Activated CD4-positive, alpha-beta T cell treated with anti-CD3 and anti-CD28 coated beads, Interleukin-2, amount 50 U/mL, for 1 hour (primary cell): ENCODE results near the gene TTC39C.

Experiments
- DNase-seq: peaks from one replicate; pipeline ENCODE4 v3.0.0-alpha.2; 2020

The TTC39C gene

GRCh38 chr18:23992089-23992940, 22.2 kb upstream of the TTC39C start:
- DNase-seq: peak; percentile 50

- no peak for DNase-seq
These were observed 21.6 kb upstream of the TTC39C start for GRCh38 chr18:23992941-23993280.

- peak; percentile 36 for DNase-seq
These were observed 20.1 kb upstream of the TTC39C start for GRCh38 chr18:23994361-23994902.

DNA sequence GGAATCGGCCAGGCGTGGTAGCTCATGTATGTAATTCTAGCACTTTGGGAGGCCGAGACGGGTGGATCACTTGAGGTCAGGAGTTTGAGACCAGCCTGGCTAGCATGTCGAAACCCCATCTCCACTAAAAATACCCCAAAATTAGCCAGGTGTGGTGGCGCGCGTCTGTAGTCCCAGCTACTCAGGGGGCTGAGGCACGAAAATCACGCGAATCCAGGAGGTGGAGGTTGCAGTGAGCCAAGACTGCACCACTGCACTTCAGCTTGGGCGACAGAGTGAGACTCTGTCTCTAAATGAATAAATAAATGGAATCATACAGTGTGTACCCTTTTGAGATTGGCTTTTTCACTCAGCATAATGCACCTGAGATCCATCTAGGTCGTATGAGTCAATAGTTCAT, 19.4 kb upstream of the TTC39C start:
- no peak for DNase-seq

- DNase-seq: no peak
These were observed 16.5 kb upstream of the TTC39C start for GRCh38 chr18:23998018-23998417.

GRCh38 chr18:23998820-23999219, 15.7 kb upstream of the TTC39C start:
- no peak for DNase-seq

DNA sequence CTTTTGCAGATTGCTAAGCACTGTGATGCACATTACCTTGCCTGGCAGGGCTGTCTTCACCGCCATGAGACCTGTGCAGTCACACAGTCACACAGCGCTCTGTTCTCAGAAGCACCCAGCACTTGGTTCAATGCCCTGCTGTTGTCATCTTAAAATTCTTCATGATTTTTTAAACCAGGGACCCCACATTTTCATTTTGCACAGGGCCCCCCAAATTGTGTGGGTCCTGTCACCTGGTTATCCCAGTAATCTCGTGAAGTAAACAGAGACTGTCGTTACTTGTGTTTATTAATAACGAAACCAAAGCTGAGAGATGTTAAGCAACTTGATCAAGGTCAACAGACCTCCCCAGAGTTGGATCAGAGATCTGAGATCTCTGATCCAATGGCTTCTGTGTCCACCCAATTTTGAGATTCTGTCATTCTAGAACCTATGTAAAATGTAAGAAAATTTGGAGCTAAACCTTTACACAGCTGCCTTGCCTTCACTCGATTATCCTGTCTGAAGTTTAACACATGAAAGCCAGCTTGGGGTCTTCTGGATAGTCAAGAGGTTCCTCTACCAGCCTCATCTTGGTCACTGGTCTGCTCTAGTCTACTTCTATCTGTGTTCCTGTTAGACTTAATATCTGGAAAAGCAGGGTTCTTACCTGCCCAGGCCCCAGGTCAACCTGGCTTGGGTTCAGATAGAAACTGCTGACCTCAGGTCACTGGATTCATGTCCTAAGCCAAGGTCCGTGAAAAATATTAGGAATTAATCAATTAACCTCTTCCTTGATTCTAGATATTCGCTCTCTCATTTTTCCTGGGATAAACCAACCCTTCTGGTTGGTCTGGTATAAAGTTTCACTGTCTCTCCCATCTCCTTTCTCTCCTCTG, 13.7 kb upstream of the TTC39C start:
- DNase-seq: no peak

DNA sequence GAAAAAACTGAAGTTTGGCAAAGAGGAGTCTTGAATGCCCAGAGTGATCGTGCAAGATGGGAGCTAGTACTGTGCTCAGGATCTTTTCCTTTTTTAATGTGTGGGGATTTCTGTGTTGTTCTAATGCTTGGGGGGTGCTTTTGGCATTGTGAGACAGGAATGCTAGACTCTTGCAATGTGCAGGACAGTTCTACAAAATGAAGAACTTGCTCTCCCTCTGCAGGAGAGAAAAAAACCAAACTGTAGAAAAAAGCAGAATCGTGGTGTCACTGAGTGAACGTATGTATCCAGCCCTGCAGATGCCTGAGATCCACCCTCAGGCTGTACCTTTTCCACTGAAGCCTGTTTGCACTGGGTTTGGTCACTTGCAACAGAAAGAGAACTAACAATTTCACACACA, 12.1 kb upstream of the TTC39C start:
- no peak for DNase-seq

DNA sequence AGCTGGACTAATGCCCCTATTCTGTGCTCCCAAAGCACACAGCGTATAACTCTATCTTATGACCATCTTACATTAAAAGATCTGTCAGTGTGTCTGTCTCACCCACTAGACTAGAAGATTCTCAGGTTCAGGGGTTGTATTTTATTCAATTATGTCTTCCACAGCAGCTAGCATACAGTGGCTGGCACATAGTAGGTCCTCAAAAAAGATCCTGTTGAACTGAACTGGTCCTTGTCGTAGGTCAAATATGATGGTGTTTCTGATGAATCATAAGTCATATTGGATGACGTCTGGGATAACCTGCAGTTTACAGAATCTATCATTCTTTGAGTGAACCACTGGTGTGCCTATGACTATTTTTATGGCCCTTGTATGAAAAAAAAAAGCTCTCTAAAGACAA, 11.3 kb upstream of the TTC39C start:
- no peak for DNase-seq

- no peak for DNase-seq
These were observed 10.5 kb upstream of the TTC39C start for GRCh38 chr18:24003903-24004640.

DNA sequence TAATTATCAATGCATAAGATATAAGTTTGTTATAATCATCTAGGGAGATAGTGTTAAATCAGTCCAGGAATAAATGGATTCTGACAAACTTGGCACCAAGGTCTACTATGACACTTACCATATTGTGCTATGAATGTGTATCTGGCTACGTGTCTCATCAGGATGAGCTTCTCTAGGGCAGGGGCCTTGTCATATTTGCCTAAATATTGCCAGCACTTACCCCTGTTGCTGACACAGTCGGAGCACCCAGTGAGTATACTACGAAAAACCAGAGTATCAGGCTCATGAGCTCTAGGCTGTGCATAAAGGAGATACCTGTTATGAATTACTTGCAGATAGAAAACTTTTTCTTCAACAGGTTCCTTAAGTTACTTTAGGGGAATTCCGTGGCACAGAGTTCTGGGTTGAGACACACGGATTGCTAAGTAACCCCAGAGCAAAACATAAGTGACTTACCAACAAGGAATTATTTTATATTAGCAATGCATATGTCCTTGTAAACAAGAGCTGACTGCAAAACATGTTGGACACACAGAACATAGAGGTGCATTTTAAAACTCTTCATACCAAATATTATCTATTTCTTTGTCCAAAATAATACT, 7.7 kb upstream of the TTC39C start:
- no peak for DNase-seq

DNA sequence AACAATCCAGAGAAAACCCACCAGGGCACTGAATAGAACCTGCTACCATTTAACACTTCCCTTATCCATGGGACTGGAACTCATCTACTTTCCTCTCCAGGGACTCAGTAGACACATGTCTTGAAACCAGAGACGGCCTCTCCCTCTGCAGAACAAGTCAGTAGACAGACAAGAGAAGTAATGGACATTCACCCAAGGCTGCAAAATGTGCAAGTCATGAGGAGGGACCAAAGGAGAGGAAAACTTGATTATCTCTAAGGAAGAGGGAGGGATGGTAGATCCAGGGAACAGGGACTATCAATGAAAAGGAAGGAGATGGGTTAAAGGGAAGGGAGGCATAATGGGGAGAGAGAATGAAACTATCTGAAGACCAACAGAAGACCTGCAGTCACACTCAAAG, 5.3 kb upstream of the TTC39C start:
- no peak for DNase-seq

- DNase-seq: peak; percentile 31
These were observed 4.8 kb upstream of the TTC39C start for GRCh38 chr18:24009651-24010333.

DNA sequence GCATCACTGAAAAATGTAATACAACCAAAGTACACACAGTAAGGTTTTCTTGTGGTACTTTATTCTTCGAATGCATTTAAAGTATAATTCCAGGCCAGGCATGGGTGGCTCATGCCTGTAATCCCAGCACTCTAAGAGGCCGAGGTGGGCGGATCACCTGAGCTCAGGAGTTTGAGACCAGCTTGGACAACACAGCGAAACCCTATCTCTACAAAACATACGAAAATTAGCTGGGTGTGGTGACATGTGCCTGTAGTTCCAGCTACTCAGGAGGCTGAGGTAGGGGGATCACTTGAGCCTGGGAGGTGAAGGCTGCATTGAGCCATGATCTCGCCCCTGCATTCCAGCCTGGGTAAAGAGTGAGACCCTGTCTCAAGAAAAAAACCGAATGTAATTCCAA, 3.9 kb upstream of the TTC39C start:
- DNase-seq: no peak

- DNase-seq: no peak
These were observed 3.2 kb upstream of the TTC39C start for GRCh38 chr18:24011123-24011917.

DNA sequence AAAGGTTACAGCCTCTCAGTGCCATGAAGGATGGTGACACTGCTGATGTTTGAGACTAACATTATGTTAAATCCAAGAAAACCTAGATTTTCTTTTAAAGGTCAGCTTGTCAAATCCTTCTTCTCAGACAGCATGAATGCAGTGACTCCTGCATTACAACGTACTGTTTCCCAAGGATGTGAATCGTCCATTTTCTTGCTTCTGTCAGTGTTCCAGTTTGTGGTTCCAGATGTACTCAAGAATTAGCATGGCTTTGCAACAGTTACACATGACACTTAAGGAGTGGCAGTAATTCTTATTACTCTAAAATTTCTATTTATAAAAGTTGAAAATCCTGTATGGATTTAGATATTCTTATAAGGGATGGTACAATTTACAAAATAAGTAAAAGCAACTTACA, 1.5 kb upstream of the TTC39C start:
- no peak for DNase-seq

DNA sequence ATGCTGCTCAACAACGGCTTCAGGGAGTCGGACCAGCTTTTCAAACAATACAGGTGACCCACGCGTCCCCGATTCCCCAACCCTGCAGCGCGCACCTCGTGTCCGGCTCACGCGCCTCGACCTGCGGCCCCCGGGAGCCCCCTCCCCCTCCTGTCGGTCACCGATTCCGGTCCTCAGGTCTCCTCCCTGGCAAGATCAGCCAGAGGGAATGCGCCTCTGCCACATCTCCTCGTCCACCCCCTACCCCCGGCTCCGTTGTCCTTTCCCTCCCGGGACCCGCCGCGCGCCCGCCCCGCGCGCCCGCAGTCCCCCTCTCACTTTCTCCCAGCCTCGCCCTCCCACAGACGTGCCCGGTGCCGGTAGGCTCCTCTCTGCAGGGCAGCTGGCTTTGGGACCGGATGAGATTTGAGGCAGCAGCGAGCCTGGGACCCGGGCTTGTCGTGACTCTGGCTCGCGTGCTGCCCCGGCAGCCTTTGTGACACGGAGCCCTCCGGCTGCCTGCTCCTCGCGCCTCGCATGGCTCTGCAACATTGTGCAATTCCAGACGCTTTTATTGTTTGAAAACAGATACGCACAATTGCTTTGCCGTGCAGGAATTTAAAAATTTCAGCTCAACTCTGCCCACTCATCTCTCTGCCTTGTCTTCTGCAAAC, 558 bp downstream of the TTC39C start:
- peak; percentile 44 for DNase-seq

DNA sequence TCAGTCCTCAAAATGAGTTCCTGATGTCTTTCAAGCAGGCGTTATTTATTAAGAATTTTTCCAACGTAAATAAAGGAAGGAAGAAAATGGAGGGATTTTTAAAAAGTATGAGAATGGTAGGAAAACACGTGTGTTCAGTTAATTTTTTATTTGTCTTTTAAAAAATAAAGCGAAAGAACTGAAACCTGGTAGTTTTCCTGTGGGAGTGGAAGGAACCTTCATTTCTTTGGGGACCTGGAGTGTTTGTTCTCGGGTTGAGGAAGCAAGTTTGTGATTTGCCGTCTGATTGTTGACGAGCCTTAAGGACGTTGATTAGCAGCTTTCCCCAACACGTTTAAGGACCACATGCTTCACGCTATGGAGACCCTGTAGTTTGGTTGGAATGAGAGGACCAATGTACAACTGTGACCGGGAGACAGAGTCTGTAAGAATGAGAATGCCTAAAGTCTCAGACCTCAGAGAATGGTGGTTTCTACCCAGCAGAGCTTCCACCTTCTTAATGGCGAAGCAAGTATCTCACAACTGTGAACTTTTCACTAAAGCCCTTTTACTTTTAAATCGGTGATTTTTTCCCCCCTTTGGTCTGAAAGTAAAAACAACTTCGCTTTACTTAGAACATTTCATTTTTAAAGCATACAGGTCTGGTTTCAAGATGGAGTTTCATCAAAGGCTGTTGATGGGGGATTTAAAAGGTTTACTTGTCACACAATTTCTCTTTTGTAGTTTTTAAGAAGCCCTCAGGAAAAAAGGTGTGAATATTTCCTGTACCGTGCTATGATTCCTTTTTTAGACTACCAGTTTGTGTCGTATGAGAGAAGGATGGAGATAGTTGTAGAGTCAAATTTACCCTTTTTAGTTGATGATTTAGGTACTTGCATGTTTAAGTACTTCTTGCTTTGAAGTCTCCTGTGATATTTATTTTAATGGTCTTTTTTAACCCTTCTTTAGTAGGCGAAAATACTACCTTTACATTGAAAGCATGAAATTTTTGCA, 1.4 kb downstream of the TTC39C start:
- DNase-seq: no peak

- no peak for DNase-seq
These were observed 2.1 kb downstream of the TTC39C start for GRCh38 chr18:24016643-24017042.
